ELR (cell line): ENCODE results near the gene CCDC9.
"Not testable (repeated sequence)": the region's sequence is repeated elsewhere in the genome, so short reads cannot be mapped to it uniquely, and the experiment has no call there.

Source experiments
- DNase-seq: peaks from one replicate; pipeline ENCODE4 v3.0.0-alpha.2; 2015; ENCODE audit warnings: low read depth

The CCDC9 gene

GRCh38 chr19:47300867-47301266 lies 44.5 kb downstream of the CCDC9 start:
- DNase-seq: not testable (repeated sequence)

- DNase-seq: no peak
These were observed 45.9 kb downstream of the CCDC9 start for GRCh38 chr19:47302249-47302648.

GRCh38 chr19:47303966-47304365 lies 47.6 kb downstream of the CCDC9 start:
- DNase-seq: no peak

- peak; percentile 87 for DNase-seq
These were observed 49.0 kb downstream of the CCDC9 start for GRCh38 chr19:47305309-47305751.

- DNase-seq: no peak
These were observed 50.0 kb downstream of the CCDC9 start for GRCh38 chr19:47306303-47306702.

- no peak for DNase-seq
These were observed 52.7 kb downstream of the CCDC9 start for GRCh38 chr19:47309038-47309437.

- DNase-seq: peak; percentile 18
These were observed 53.3 kb downstream of the CCDC9 start, which contains the start of gene C5AR1 for GRCh38 chr19:47309608-47310007. Gene C5AR1 (plus strand): TSS chr19:47309861. CDS start chr19:47309896, 35 bp downstream.

- DNase-seq: no peak
These were observed 54.0 kb downstream of the CCDC9 start for GRCh38 chr19:47310323-47310722.

GRCh38 chr19:47310819-47311218 lies 54.5 kb downstream of the CCDC9 start:
- DNase-seq: peak; percentile 30

- DNase-seq: no peak
These were observed 56.2 kb downstream of the CCDC9 start for GRCh38 chr19:47312366-47313006.

- DNase-seq: no peak
These were observed 57.5 kb downstream of the CCDC9 start for GRCh38 chr19:47313754-47314295.

GRCh38 chr19:47315125-47315821 lies 58.9 kb downstream of the CCDC9 start:
- peak; percentile 96 for DNase-seq

GRCh38 chr19:47316513-47316912 lies 60.2 kb downstream of the CCDC9 start:
- DNase-seq: no peak

GRCh38 chr19:47319923-47320871 lies 63.9 kb downstream of the CCDC9 start:
- DNase-seq: no peak
